Measurements from ENCODE around the gene SCYL3. TPM values are rescaled to one million over a fixed set of nuclear protein-coding genes. Genes with fewer than 3 reads are reported as not detected.

SCYL3 gene
- total and polyA plus RNA-seq, 2 of the 13 experiments (the other 11 are each of a cell fraction or from before 2014, with no cell fraction given), result 3.3 to 4.9 TPM

GRCh38 chr1:169899519-169900217 is 6.0 kb upstream of the SCYL3 start:
- DNase-seq (ENCODE audit: low spot score) (no peak), FAIRE-seq (no peak), ATAC-seq (no peak)
- Histone ChIP-seq H3K79me2 (ENCODE audit: insufficient read depth, low read length) (no peaks in the 10 kb centered on the region), H3K36me3 (replicated peaks in 1 of 2; ENCODE audit: control insufficient read depth in 1 of 2, insufficient read depth in 2 of 2, low read length in 2 of 2) (no peaks in the 10 kb centered on the region), H3K27ac (ENCODE audit: extremely low read length, insufficient read depth, low read length) (no peak overlapping the region), H3K4me2 (ENCODE audit: low read depth, low read length) (no peak overlapping the region), H3K9ac (ENCODE audit: insufficient read depth, low read depth, low read length) (no peak overlapping the region), H4K20me1 (ENCODE audit: insufficient read depth, low read length) (no peaks in the 10 kb centered on the region), H3K27me3 (ENCODE audit: control insufficient read depth in 1 of 2, insufficient read depth in 2 of 2, low read length in 2 of 2) (peaks cover 1 to 9% of the 10 kb centered on the region in 2 experiments; a peak in 2 of 5 replicates), H3K4me3 (replicated peaks in 1 of 3; ENCODE audit: insufficient read depth in 1 of 3, low read depth in 2 of 3, low read length in 3 of 3) (no peak overlapping the region), H2AFZ (ENCODE audit: low read length) (no peak overlapping the region), H3K9me3 (ENCODE audit: low read length) (no peaks in the 10 kb centered on the region), H3K4me1 (ENCODE audit: insufficient read depth, low read length) (peaks cover 16% of the 10 kb centered on the region)
- WGBS (ENCODE audit: low lambda C conversion rate), result 2% methylated on average over 4 of the region's 4 CpGs
- no peak for TF ChIP-seq ZNF737 (CRISPR knock-in tag; IDR thresholded peaks at IDR 0.05; ENCODE audit: borderline replicate concordance)
- TF ChIP-seq SMC3 (IDR thresholded peaks at IDR 0.05; ENCODE audit: low read length), result no peak
- TF ChIP-seq ZIK1 (CRISPR knock-in tag; IDR thresholded peaks at IDR 0.05; ENCODE audit: borderline replicate concordance, low read depth), result no peak
- TF ChIP-seq ZNF782 (CRISPR knock-in tag; IDR thresholded peaks at IDR 0.05; ENCODE audit: borderline replicate concordance), result no peak
- TF ChIP-seq, protein P1, sequence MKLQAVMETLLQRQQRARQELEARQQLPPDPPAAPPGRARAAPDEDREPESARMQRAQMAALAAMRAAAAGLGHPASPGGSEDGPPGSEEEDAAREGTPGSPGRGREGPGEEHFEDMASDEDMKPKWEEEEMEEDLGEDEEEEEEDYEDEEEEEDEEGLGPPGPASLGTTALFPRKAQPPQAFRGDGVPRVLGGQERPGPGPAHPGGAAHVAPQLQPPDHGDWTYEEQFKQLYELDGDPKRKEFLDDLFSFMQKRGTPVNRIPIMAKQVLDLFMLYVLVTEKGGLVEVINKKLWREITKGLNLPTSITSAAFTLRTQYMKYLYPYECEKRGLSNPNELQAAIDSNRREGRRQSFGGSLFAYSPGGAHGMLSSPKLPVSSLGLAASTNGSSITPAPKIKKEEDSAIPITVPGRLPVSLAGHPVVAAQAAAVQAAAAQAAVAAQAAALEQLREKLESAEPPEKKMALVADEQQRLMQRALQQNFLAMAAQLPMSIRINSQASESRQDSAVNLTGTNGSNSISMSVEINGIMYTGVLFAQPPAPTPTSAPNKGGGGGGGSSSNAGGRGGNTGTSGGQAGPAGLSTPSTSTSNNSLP (IDR thresholded peaks at IDR 0.05; ENCODE audit: low read depth, low read length), result no peak
- TF ChIP-seq SNAPC2 (CRISPR knock-in tag; IDR thresholded peaks at IDR 0.05), result no peak
- BruUV-seq (replicated peaks), result no TSS peak
- intact Hi-C loops (cut with micrococcal nuclease; ENCODE audit: unreplicated experiment) (loop anchor here (10.0 kb wide), 2 partner anchors 165 to 1585 kb away; partner anchors contain the start of gene PRRC2C), in situ Hi-C loops (cut with HindIII; ENCODE audit: extremely low pct_ligation_motif_present, low pct_unique_long_range_greater_than_20kb) (no loop called here)
- CTCF ChIA-PET (ENCODE audit: low intra/inter-chr PET ratio, low total read pairs), result no interaction called here
- POLR2A ChIA-PET, result no interaction called here

Data from HepG2 (cell line).